Kidney (tissue), 11 donors: Measurements from ENCODE around the gene NUDT4B. TPM values are rescaled to one million over a fixed set of nuclear protein-coding genes. Genes with fewer than 3 reads are reported as not detected.
"Not testable (repeated sequence)": the region's sequence is repeated elsewhere in the genome, so short reads cannot be mapped to it uniquely, and the experiment has no call there.

Source experiments
- DNase-seq, 5 donors: peaks; one replicate each; pipeline ENCODE4 v3.0.0-alpha.2; 2013 to 2020
- FAIRE-seq: peaks from 2 replicates; lab custom pipeline; 2012; peaks lifted over from hg19 to GRCh38; lab: Jason Lieb, UNC
- H3K27ac ChIP-seq, 2 donors: one replicate each; pipeline ENCODE4 v1.7.0; 2013; ENCODE audit warnings: low read depth in 2 of 2, low read length in 2 of 2, inconsistent platforms in 1 of 2
- H3K27me3 ChIP-seq: one replicate; pipeline ENCODE4 v1.7.1; 2013; ENCODE audit warnings: low read length, inconsistent platforms; ENCODE audit not compliant: control insufficient read depth, insufficient read depth
- H3K36me3 ChIP-seq, 3 donors: one replicate each; pipeline versions ENCODE4 v1.7.0 to v1.7.1; 2013; ENCODE audit warnings: low read length in 3 of 3, control low read depth in 1 of 3, inconsistent platforms in 1 of 3; ENCODE audit not compliant: insufficient read depth in 3 of 3, control insufficient read depth in 2 of 3
- H3K4me1 ChIP-seq, 3 donors: one replicate each; pipeline versions ENCODE4 v1.7.0 to v1.7.1; 2013; ENCODE audit warnings: low read length in 3 of 3, inconsistent platforms in 1 of 3, low read depth in 1 of 3; ENCODE audit not compliant: control insufficient read depth in 2 of 3, insufficient read depth in 2 of 3
- H3K4me3 ChIP-seq, 3 donors: one replicate each; pipeline versions ENCODE4 v1.7.0 to v1.8.1; 2013; ENCODE audit warnings: low read length in 3 of 3, control low read depth in 1 of 3, inconsistent platforms in 1 of 3
- H3K9ac ChIP-seq, 3 donors: one replicate each; pipeline versions ENCODE4 v1.7.0 to v1.7.1; 2013; ENCODE audit warnings: low read length in 3 of 3, control low read depth in 1 of 3, inconsistent platforms in 1 of 3
- H3K9me3 ChIP-seq, 3 donors: one replicate each; pipeline versions ENCODE4 v1.7.0 to v1.7.1; 2013; ENCODE audit warnings: low read length in 3 of 3, control low read depth in 1 of 3, inconsistent platforms in 1 of 3; ENCODE audit not compliant: control insufficient read depth in 2 of 3, insufficient read depth in 1 of 3
- intact Hi-C: fragments of 100-400 bp; cut with DNase I; formaldehyde crosslinking; loops from one replicate; pipeline ENCODE4 v1.11.1; 2022
- polyA plus RNA-seq: library from polyadenylated mRNA; stranded (reverse); fragments of 350-450 nt; fragmentation: Illumina TruSeq; extraction: RNeasy Lipid Tissue Mini Kit (QIAGEN cat#74804); gene quantifications from one replicate; pipeline ENCODE4 v1.2.3, GENCODE V29; 2014; ENCODE audit warnings: low read depth, low replicate concordance; ENCODE audit not compliant: insufficient read depth
- total RNA-seq: library from RNA; stranded (reverse); fragmentation: NEBNext Ultra II Directional; extraction: Animal tissue kit (Norgen Biotek cat#: 25700); gene quantifications from one replicate; pipeline ENCODE4 v1.2.1, GENCODE V29; 2021
- donor health status: control.
- donor health status: control.
- donor health status: DM: yes; HTN: yes; CAD: no.
- donor health status: Normal renal cell carcinoma (clear cell type).

The NUDT4B gene
- total and polyA plus RNA-seq, 2 donors from 2014 or later = not detected

DNA sequence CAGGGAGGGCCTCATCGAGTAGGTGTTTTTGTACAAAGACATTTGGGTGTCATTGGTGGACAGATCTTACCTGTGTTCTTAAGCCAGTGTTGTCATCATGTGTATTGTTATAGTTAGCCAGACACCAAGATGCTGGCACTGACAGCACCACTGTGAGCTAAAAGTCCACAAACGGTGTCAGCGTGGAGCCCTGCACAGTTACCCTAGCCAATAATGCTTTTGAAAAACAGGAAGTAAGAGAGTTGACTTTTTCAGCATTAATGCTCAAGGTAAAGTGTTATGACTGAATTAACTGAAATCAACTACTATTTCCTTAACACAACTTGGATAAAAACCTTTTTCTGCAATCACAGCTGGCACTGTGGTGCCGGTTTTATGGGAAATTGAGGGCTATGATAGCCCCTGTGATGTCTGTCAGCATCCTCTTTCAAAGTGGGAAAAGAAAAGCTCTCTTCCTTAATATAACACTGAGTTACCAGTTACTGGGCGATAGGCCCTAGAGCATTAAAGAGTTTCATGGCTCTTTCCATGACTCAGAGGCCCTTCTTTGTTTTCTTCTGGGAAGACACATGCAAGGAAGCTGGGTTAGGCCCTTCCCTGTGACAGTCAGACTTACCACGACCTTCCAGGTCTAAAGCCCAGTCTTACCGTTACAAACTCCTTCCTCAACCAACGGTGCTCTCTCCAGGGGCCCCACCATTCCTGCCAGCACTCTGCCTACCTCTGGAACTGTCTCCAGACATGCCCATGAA lies 37.6 kb upstream of the NUDT4B start:
- not testable (repeated sequence) for H3K4me1 ChIP-seq

DNA sequence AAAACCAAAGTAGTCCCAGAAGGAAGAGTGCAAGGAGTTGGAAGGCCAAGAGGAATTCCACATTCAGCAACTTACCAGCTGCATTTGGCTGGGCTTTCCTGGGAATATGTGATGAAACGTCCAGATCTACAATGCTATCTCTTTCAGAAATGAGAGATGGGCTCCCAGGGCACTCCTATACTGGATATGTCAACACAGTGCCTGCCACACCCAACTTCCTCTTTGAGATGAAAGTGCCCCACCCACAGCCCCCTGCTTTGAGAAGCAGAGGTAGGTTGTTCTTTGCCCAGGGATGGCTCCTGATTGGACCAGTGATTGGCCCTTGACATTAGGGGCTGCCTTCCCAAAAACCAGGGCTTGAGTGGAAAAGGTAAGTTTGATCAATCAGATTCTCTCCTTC lies 36.2 kb upstream of the NUDT4B start:
- H3K36me3 ChIP-seq, H3K9ac ChIP-seq, DNase-seq, H3K4me1 ChIP-seq, H3K9me3 ChIP-seq, H3K4me3 ChIP-seq, FAIRE-seq, intact Hi-C loops, H3K27ac ChIP-seq, H3K27me3 ChIP-seq: not testable (repeated sequence)

More for the DNA sequence above, 37.6 kb upstream of the NUDT4B start:
- FAIRE-seq, DNase-seq, H3K9ac ChIP-seq, H3K27ac ChIP-seq, intact Hi-C loops, H3K27me3 ChIP-seq, H3K9me3 ChIP-seq, H3K4me3 ChIP-seq, H3K36me3 ChIP-seq: not testable (repeated sequence)

DNA sequence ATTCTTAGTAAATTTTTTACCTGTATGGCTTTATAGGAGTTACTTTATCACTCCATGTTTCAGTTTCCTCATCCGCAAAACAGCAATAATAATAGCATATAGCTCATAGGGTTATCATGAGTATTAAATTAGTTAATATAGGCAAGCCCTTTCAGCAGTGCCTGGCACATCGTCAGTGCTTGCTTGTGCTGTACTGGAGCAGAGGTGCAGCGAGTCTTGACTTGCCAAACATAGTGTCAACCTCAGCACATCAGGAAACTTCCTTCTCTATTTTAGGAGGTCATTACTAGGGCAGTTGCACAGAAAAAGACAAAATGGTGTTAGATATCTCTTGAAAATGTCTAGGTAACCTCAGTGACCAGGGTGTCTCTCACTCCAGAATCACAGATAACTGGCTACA lies 33.1 kb upstream of the NUDT4B start:
- H3K27me3 ChIP-seq, H3K36me3 ChIP-seq, H3K27ac ChIP-seq, H3K9me3 ChIP-seq, H3K4me1 ChIP-seq, DNase-seq, H3K4me3 ChIP-seq, intact Hi-C loops, H3K9ac ChIP-seq, FAIRE-seq: not testable (repeated sequence)

DNA sequence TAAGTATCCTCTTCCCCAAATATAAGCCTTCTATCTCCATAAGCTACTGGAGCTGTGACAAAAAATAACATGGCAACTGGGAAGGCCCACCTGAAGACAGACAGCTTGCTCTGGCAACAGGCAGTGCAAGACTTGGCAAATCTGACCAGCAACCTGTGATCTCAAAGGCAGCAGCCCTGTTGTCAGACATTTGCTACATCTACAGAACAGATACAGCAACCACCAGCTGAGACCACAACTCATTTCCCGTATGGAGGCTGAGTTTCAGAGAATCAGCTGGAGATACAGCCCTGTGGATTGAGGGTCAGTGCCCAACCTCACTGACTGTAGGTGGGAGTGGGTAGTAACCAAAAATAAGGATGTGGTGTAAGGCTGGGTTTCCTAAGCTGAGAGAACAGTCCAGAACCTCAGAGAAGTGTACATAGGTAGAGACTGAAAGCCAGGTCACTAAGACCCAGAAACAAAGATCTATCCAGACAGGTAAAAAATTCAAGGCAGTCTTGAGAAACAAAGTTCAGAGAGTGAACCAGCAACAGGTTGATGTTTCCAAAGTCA lies 31.5 kb upstream of the NUDT4B start:
- H3K27ac ChIP-seq, H3K4me3 ChIP-seq, H3K36me3 ChIP-seq, FAIRE-seq, H3K4me1 ChIP-seq, intact Hi-C loops, H3K9ac ChIP-seq, DNase-seq, H3K9me3 ChIP-seq, H3K27me3 ChIP-seq: not testable (repeated sequence)

DNA sequence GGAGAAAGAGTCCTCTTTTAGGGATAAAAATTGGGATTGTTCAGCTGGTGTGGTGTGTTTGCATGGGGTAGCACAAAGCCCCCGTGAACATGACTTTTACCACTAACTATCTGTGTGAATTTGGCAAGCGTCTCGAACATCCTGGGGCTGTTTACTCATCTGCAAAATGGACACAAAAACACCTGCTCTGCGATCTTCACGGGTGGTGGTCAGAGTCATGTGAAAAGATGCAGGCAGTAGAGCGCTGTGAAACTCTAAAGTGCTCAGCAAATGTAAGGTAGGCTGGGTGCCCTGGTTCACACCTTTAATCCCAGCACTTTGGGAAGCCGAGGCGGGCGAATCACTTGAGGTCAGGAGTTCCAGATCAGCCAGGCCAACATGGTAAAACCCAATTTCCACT lies 27.7 kb upstream of the NUDT4B start:
- intact Hi-C loops, H3K4me3 ChIP-seq, DNase-seq, H3K9me3 ChIP-seq, H3K36me3 ChIP-seq, FAIRE-seq, H3K27me3 ChIP-seq, H3K4me1 ChIP-seq, H3K9ac ChIP-seq, H3K27ac ChIP-seq: not testable (repeated sequence)

DNA sequence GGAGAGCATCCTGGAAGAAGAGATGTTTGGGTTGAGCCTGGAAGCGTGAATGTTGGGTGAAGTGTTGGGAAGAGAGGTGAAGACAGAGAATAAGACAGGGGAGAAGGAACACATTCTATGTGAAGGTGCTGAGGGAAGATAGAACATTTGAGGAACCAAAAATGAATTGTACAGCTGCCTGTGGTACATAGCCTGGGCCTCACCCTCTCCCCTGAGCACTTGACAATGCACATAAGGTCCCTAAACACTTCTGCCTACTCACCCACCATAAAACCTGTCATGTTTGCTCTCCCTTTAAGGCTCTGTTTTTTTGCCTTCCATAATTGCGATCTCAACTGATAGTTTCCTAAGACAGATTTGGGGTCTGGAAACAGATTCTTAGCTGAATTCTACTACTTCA lies 25.8 kb upstream of the NUDT4B start:
- intact Hi-C loops, FAIRE-seq: not testable (repeated sequence)

DNA sequence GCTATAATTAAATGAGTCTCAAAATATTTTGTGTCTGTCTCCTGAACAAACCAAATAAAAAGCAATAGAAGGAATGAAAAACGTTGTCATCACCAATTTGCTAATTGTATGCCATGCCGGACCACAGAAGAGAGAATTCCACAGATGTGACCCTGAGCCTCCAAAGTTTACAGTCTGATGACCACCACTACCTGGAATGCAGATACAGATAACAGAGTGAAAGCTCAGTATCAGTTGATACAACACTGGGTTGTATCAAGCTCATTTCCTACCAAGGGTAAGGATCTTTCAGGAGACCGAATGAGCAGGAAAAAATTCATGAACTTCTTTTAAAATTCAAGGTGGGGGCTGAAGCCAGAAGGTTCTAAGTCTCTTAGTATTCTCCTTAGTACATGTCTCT lies 25.1 kb upstream of the NUDT4B start:
- FAIRE-seq, H3K4me1 ChIP-seq, H3K4me3 ChIP-seq, H3K27ac ChIP-seq, H3K36me3 ChIP-seq, H3K9ac ChIP-seq, intact Hi-C loops, H3K9me3 ChIP-seq, H3K27me3 ChIP-seq, DNase-seq: not testable (repeated sequence)

More for the DNA sequence above, 25.8 kb upstream of the NUDT4B start:
- not testable (repeated sequence) for H3K4me3 ChIP-seq, DNase-seq, H3K4me1 ChIP-seq, H3K9me3 ChIP-seq, H3K36me3 ChIP-seq, H3K27me3 ChIP-seq, H3K27ac ChIP-seq, H3K9ac ChIP-seq

DNA sequence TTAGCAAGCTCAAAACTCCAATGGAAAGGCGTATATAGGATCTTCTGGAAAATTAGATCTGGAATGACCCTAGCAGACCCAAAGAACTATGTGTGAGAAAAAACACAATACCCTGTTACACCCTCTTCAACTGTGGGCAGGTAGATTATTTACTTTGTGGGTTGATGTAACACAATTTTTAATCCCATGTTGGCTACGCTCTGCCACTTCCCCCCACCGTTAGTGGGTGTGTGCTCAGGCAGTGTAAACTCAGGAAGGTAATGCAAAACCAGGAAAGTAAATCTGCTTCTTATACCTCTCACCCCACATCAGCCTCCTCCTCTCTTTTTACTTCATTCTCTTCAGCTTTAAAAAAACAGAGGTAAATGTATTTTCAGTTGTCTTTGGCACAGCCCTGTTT lies 23.7 kb upstream of the NUDT4B start:
- DNase-seq, H3K27ac ChIP-seq, FAIRE-seq, H3K4me1 ChIP-seq, H3K27me3 ChIP-seq, H3K4me3 ChIP-seq, intact Hi-C loops, H3K9ac ChIP-seq, H3K36me3 ChIP-seq, H3K9me3 ChIP-seq: not testable (repeated sequence)
